ENCODE measurements around the gene KCND2.

KCND2 gene

GRCh38 chr7:120311028-120311788 is 38.2 kb downstream of the KCND2 start:
- DNase-seq (ENCODE audit: low spot score): no peak

DNA sequence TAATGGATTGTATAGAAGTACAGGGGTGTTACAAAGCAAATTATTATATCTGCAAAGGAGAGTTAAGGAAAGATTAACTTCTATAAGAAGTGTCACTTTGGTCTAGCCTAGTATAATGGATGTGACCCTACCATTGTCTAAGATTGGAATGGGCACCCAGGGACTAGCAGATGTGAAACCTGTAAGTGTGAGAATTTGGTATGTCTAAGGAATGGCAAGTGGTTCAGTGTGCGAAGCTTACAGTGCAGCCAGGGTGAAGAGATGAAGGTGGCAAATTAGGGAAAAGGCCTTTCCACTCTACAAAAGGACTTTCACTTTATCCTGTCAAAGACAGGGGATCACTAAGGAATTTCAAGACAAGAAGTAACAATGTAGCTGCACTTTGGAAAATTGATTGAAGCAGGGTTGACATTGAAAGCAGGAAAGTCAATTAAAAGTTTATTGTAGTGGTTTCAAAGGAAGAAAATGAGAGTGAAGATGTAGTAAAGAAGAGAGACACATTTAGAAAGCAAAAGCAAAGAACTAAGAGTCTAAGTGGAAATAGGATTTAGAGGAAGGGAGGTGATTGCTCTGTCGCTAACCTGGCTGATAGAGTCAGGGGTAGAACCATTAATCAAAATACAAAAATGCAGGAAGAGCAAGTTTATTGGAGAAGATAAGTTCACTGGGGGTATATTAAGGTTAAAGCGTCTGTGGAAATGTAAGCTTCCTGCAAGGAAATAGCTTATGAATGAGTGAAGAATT is 47.4 kb downstream of the KCND2 start:
- no peak for DNase-seq (ENCODE audit: low spot score)

DNA sequence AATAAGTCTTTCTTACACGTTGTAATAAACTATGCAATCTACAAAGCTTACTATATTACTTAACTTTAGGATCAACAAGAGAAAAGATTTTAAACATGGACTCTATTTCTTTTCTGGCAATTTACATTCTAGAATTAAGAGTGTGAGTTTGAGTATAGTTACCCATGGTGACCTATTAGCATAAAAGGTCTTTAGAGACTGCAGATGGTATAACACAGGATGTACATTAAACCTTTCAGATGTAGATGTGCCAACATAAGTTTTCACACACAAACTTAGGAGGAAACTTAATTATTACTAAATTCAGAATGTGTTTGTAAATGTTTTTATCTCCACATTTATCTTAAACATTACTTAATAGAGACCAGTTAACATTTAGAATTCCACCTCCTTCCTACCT is 54.1 kb downstream of the KCND2 start:
- no peak for DNase-seq (ENCODE audit: low spot score)

- peak; percentile 24 for DNase-seq (ENCODE audit: low spot score)
Observed at GRCh38 chr7:120332433-120332832, 59.5 kb downstream of the KCND2 start.

DNA sequence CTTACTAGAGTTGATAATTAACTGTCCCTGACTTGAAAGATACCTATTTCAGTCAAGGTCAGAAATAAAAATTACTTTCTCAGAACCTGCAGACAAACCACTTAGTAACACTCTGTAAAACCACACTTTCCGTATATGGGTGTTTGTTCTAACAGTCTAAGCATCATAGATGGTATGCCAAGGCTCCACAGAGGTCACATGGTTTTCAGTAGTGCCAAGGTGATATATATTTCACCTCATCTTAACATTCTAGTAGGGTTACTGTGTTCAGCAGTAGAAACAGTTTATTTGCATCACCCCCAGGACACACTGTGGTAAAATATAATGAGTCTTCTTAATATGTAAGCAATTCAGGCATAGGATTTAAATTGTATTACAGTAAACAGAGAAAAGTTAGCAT is 61.5 kb downstream of the KCND2 start:
- DNase-seq (ENCODE audit: low spot score): no peak

GRCh38 chr7:120337308-120337907 is 64.4 kb downstream of the KCND2 start:
- no peak for DNase-seq (ENCODE audit: low spot score)

GRCh38 chr7:120344276-120344675 is 71.3 kb downstream of the KCND2 start:
- DNase-seq (ENCODE audit: low spot score): no peak

- no peak for DNase-seq (ENCODE audit: low spot score)
Observed at GRCh38 chr7:120353171-120353570, 80.2 kb downstream of the KCND2 start.

DNA sequence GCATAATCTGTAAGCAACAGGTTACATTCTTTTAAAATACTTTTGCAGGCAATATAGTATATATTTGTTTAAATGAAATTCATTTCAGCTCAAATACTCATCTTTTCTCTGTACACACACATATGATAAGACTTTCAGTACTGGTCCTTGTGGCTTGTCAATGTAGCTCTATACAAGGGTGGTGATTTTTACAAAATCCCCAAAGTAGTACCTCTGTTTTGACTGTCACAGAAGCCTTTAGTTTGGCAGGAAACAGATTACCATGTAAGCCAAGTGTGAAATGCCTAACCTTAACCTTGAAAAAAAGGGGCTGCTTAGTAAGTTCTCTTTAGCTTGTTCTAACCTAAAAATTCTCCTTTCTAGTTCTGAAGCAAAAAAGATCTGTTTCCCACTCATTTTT is 87.9 kb downstream of the KCND2 start:
- no peak for DNase-seq (ENCODE audit: low spot score)

DNA sequence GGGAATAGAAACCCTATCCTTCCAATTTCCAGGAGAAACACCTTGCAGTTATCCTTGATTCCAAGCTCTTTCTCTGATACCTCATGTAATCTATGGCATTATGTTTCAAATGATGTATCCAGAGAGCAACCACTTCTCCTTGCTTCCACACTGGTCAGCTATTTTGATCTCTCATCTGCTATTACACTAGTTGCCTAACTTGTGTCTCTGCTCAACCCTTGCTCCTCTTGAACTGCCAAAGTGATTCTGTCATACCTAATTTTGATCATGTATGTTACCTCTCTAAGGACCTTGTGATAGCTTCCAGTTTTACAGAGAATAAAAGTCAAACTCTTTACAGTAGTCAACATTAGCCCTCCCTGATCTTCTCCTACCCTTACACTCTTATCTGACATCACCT is 90.4 kb downstream of the KCND2 start:
- no peak for DNase-seq (ENCODE audit: low spot score)

GRCh38 chr7:120370954-120371353 is 98.0 kb downstream of the KCND2 start:
- no peak for DNase-seq (ENCODE audit: low spot score)

- no peak for DNase-seq (ENCODE audit: low spot score)
Observed at GRCh38 chr7:120373174-120373573, 100.2 kb downstream of the KCND2 start.

GRCh38 chr7:120394595-120394994 is 121.6 kb downstream of the KCND2 start:
- no peak for DNase-seq (ENCODE audit: low spot score)

DNA sequence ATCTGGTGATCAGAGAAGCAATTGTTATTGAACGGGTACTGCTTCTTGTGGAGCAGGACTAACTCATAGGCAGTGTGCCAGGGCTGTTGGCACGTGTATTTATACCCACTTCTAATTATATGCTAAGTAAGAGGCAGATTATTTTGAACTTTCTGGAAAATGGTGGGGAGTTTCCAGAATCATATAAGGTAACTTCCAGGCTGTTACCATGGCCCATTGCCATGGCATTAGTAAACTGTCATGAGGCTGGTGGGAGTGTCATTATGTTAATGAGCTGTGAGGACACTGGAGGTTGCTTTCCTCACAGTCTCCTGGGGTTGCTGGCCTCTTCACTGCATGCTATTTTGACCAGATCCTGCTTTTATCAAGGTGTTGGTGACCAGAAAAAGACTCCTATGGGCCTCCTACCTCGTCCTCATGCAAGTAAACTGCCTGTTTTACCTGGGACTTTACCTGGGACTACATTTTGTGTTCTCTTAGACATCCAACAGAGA is 122.6 kb downstream of the KCND2 start:
- no peak for DNase-seq (ENCODE audit: low spot score)

- no peak for DNase-seq (ENCODE audit: low spot score)
Observed at GRCh38 chr7:120398284-120399000, 125.5 kb downstream of the KCND2 start.

GRCh38 chr7:120400806-120401455 is 128.0 kb downstream of the KCND2 start:
- DNase-seq (ENCODE audit: low spot score): no peak

GRCh38 chr7:120402079-120402767 is 129.2 kb downstream of the KCND2 start:
- no peak for DNase-seq (ENCODE audit: low spot score)

DNA sequence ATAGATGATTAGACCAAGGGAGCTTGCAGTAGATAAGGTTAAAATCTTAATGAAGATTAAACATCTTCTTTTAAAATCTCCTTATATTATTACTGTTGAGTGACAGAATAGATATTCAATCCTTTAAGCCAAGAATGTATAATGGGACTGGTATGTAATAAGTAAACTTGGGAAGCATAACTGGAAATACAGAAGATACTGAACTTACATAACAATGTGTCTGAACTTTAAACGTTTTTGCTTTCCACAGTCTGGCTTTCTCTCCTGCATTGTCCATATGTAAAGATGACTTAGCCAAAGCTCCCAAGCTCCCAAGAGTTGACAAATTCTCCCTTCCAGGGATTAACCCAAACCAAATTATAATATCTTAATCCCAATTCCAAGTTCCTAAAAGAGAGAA is 129.8 kb downstream of the KCND2 start:
- no peak for DNase-seq (ENCODE audit: low spot score)

GRCh38 chr7:120404042-120404441 is 131.1 kb downstream of the KCND2 start:
- DNase-seq (ENCODE audit: low spot score): no peak

DNA sequence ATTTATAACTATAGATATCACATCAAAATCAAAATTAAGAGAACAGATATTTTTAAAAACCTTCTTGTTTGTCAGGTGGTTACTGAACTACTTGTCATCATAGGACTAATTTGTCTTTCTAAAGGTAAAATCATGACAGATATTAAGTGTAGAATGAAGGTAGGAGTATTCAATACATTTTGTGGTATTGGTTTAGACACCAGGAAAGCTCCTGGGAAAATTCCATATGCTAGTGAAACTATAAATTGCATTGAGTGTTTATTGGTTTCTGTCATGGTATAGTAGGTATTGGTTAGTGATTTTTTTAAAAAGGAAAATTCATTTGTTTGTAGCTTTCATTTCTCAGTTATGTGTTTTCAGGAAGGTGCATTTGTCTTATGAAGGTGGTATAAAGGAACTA is 132.7 kb downstream of the KCND2 start:
- DNase-seq (ENCODE audit: low spot score): no peak

- no peak for DNase-seq (ENCODE audit: low spot score)
Observed at GRCh38 chr7:120407010-120407409, 134.0 kb downstream of the KCND2 start.

Measured in globus pallidus (tissue), 1 donor.